ENCODE data around the gene AKR1B1. TPM values are rescaled to one million over a fixed set of nuclear protein-coding genes. Genes with fewer than 3 reads are reported as not detected.

Gene AKR1B1
- total RNA-seq, 2 experiments from 2014 or later: 75.7 to 167 TPM

GRCh38 chr7:134406431-134406830 lies 52.5 kb downstream of the AKR1B1 start:
- intact Hi-C loops (cut with micrococcal nuclease; ENCODE audit: unreplicated experiment): no loop called here
- BruUV-seq (replicated peaks): no TSS peak
- POLR2A ChIA-PET: interaction anchor here (0.5 to 0.6 kb wide), 2 partner anchors 718 to 1074 kb away, joined by 3 to 4 read pairs; no protein-coding TSS in a partner anchor

GRCh38 chr7:134405299-134405698 lies 53.6 kb downstream of the AKR1B1 start:
- Histone ChIP-seq H3K27ac (ENCODE audit: low read depth, low read length, poor library complexity, severe bottlenecking) (no peak overlapping the region), H3K4me3 (ENCODE audit: low read depth, low read length, poor library complexity, severe bottlenecking) (no peak overlapping the region), H3K4me2 (ENCODE audit: low read length) (no peak overlapping the region), H4K20me1 (ENCODE audit: insufficient read depth, low read length) (no peaks in the 10 kb centered on the region), H3K79me2 (ENCODE audit: insufficient read depth, low read depth, low read length) (no peaks in the 10 kb centered on the region), H2AFZ (ENCODE audit: low read length) (no peak overlapping the region), H3K36me3 (ENCODE audit: insufficient read depth, low read length) (no peaks in the 10 kb centered on the region), H3K9me3 (ENCODE audit: low read length) (no peaks in the 10 kb centered on the region), H3K9me2 (ENCODE audit: insufficient read depth, low read length) (no peaks in the 10 kb centered on the region), H3K4me1 (ENCODE audit: insufficient read depth, low read length, poor library complexity, severe bottlenecking) (no peaks in the 10 kb centered on the region)
- ChIA-PET CTCF (ENCODE audit: unreplicated experiment) (no interaction called here), POLR2A (no interaction called here)
- no peak for TF ChIP-seq EZH2phosphoT487 (IDR thresholded peaks at IDR 0.05; ENCODE audit: borderline replicate concordance, low read depth, low read length)
- TF ChIP-seq CTCF (conservative IDR thresholded peaks at IDR 0.05; ENCODE audit: low read length): no peak
- intact Hi-C loops (cut with micrococcal nuclease; ENCODE audit: unreplicated experiment): no loop called here
- DNase-seq (ENCODE audit: low spot score): no peak
- no TSS peak for BruUV-seq (replicated peaks)

More at GRCh38 chr7:134406431-134406830, 52.5 kb downstream of the AKR1B1 start:
- Histone ChIP-seq H3K79me2 (ENCODE audit: insufficient read depth, low read depth, low read length) (no peaks in the 10 kb centered on the region), H3K9me3 (ENCODE audit: low read length) (no peaks in the 10 kb centered on the region), H3K4me2 (ENCODE audit: low read length) (no peak overlapping the region), H3K4me3 (ENCODE audit: low read depth, low read length, poor library complexity, severe bottlenecking) (no peak overlapping the region), H4K20me1 (ENCODE audit: insufficient read depth, low read length) (no peaks in the 10 kb centered on the region), H3K4me1 (ENCODE audit: insufficient read depth, low read length, poor library complexity, severe bottlenecking) (no peaks in the 10 kb centered on the region), H3K9me2 (ENCODE audit: insufficient read depth, low read length) (no peaks in the 10 kb centered on the region), H3K27ac (ENCODE audit: low read depth, low read length, poor library complexity, severe bottlenecking) (no peak overlapping the region), H3K36me3 (ENCODE audit: insufficient read depth, low read length) (no peaks in the 10 kb centered on the region), H2AFZ (ENCODE audit: low read length) (no peak overlapping the region)
- CTCF ChIA-PET (ENCODE audit: unreplicated experiment): no interaction called here
- no peak for DNase-seq (ENCODE audit: low spot score)
- TF ChIP-seq EZH2phosphoT487 (IDR thresholded peaks at IDR 0.05; ENCODE audit: borderline replicate concordance, low read depth, low read length): no peak
- no peak for TF ChIP-seq CTCF (conservative IDR thresholded peaks at IDR 0.05; ENCODE audit: low read length)

GRCh38 chr7:134403062-134403461 lies 55.8 kb downstream of the AKR1B1 start:
- Histone ChIP-seq H3K4me3 (ENCODE audit: low read depth, low read length, poor library complexity, severe bottlenecking) (no peak overlapping the region), H4K20me1 (ENCODE audit: insufficient read depth, low read length) (no peaks in the 10 kb centered on the region), H3K4me2 (ENCODE audit: low read length) (no peak overlapping the region), H2AFZ (ENCODE audit: low read length) (no peak overlapping the region), H3K36me3 (ENCODE audit: insufficient read depth, low read length) (no peaks in the 10 kb centered on the region), H3K9me3 (ENCODE audit: low read length) (no peaks in the 10 kb centered on the region), H3K4me1 (ENCODE audit: insufficient read depth, low read length, poor library complexity, severe bottlenecking) (no peaks in the 10 kb centered on the region), H3K9me2 (ENCODE audit: insufficient read depth, low read length) (no peaks in the 10 kb centered on the region), H3K79me2 (ENCODE audit: insufficient read depth, low read depth, low read length) (no peaks in the 10 kb centered on the region), H3K27ac (ENCODE audit: low read depth, low read length, poor library complexity, severe bottlenecking) (no peak overlapping the region)
- CTCF ChIA-PET (ENCODE audit: unreplicated experiment): no interaction called here
- intact Hi-C loops (cut with micrococcal nuclease; ENCODE audit: unreplicated experiment): no loop called here
- BruUV-seq (replicated peaks): no TSS peak
- DNase-seq (ENCODE audit: low spot score): no peak
- TF ChIP-seq EZH2phosphoT487 (IDR thresholded peaks at IDR 0.05; ENCODE audit: borderline replicate concordance, low read depth, low read length) (no peak), CTCF (conservative IDR thresholded peaks at IDR 0.05; ENCODE audit: low read length) (no peak)
- POLR2A ChIA-PET: no interaction called here

All from OCI-LY7 (cell line).